ENCODE measurements around the gene BCAR1. TPM values are rescaled to one million over a fixed set of nuclear protein-coding genes. Genes with fewer than 3 reads are reported as not detected.
"Not testable (repeated sequence)": the region's sequence is repeated elsewhere in the genome, so short reads cannot be mapped to it uniquely, and the experiment has no call there.

BCAR1 gene
- polyA plus RNA-seq, 2 donors = 20.2 to 25.7 TPM

GRCh38 chr16:75242436-75243078 lies 8.9 kb downstream of the BCAR1 start:
- H3K9me3 ChIP-seq (ENCODE audit: control insufficient read depth in 2 of 2, insufficient read depth in 1 of 2, low read depth in 1 of 2, low read length in 1 of 2); H3K27ac ChIP-seq (ENCODE audit: low read depth in 2 of 2, low read length in 1 of 2); H3K4me3 ChIP-seq (ENCODE audit: low read depth in 1 of 2, low read length in 2 of 2); H3K27me3 ChIP-seq (ENCODE audit: control insufficient read depth in 1 of 2, insufficient read depth in 2 of 2, low read length in 2 of 2): not testable (repeated sequence)
- peaks cover 13 to 49% of the 10 kb centered on the region in 2 donors for H3K4me1 ChIP-seq (ENCODE audit: control insufficient read depth in 2 of 2, insufficient read depth in 2 of 2, low read length in 1 of 2)
- H3K36me3 ChIP-seq (ENCODE audit: control insufficient read depth in 2 of 2, insufficient read depth in 2 of 2, low read length in 1 of 2) = peaks cover 4 to 26% of the 10 kb centered on the region in 2 donors
- WGBS, 2 donors = 90 to 92% methylated on average over 27 of the region's 27 CpGs

GRCh38 chr16:75241955-75242354 lies 9.5 kb downstream of the BCAR1 start:
- no peak overlapping the region for H3K4me3 ChIP-seq (ENCODE audit: low read depth in 1 of 2, low read length in 2 of 2)
- peaks cover 13 to 45% of the 10 kb centered on the region in 2 donors for H3K4me1 ChIP-seq (ENCODE audit: control insufficient read depth in 2 of 2, insufficient read depth in 2 of 2, low read length in 1 of 2)
- no peak overlapping the region for H3K27ac ChIP-seq (ENCODE audit: low read depth in 2 of 2, low read length in 1 of 2)
- H3K36me3 ChIP-seq (ENCODE audit: control insufficient read depth in 2 of 2, insufficient read depth in 2 of 2, low read length in 1 of 2) = peaks cover 4 to 26% of the 10 kb centered on the region in 2 donors
- WGBS, 2 donors = 89 to 91% methylated on average over 13 of the region's 13 CpGs
- H3K9me3 ChIP-seq (ENCODE audit: control insufficient read depth in 2 of 2, insufficient read depth in 1 of 2, low read depth in 1 of 2, low read length in 1 of 2) = no peaks in the 10 kb centered on the region
- H3K27me3 ChIP-seq (ENCODE audit: control insufficient read depth in 1 of 2, insufficient read depth in 2 of 2, low read length in 2 of 2) = no peaks in the 10 kb centered on the region

DNA sequence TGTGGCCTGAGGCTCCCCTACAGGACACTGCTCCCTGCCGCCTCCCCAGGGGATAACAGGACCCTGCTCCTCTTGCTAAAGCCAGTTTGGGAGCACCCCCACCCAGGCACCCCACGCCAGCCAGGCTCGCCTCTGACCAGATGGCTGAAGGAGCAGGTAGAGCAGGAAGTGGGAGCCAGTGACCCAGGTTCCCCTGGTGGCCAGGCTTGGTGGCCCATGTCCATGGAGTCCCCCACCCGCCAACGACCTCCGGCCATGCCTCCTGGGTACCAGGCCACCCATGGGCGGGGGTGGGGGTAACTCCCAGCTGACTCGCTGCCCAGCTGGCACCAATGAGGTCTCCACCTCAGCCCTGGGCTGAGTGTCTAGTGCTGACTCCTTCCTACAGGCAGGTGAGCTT lies 10.0 kb downstream of the BCAR1 start:
- WGBS, 2 donors = 75 to 79% methylated on average over 8 of the region's 8 CpGs
- Histone ChIP-seq H3K9me3 (ENCODE audit: control insufficient read depth in 2 of 2, insufficient read depth in 1 of 2, low read depth in 1 of 2, low read length in 1 of 2) (no peaks in the 10 kb centered on the region), H3K4me3 (ENCODE audit: low read depth in 1 of 2, low read length in 2 of 2) (no peak overlapping the region), H3K36me3 (ENCODE audit: control insufficient read depth in 2 of 2, insufficient read depth in 2 of 2, low read length in 1 of 2) (peaks cover 4 to 32% of the 10 kb centered on the region in 2 donors), H3K27me3 (ENCODE audit: control insufficient read depth in 1 of 2, insufficient read depth in 2 of 2, low read length in 2 of 2) (no peaks in the 10 kb centered on the region), H3K27ac (ENCODE audit: low read depth in 2 of 2, low read length in 1 of 2) (no peak overlapping the region), H3K4me1 (ENCODE audit: control insufficient read depth in 2 of 2, insufficient read depth in 2 of 2, low read length in 1 of 2) (peaks cover 13 to 41% of the 10 kb centered on the region in 2 donors)

- peaks cover 4 to 39% of the 10 kb centered on the region in 2 donors for H3K36me3 ChIP-seq (ENCODE audit: control insufficient read depth in 2 of 2, insufficient read depth in 2 of 2, low read length in 1 of 2)
- not testable (repeated sequence) for H3K27ac ChIP-seq (ENCODE audit: low read depth in 2 of 2, low read length in 1 of 2); H3K9me3 ChIP-seq (ENCODE audit: control insufficient read depth in 2 of 2, insufficient read depth in 1 of 2, low read depth in 1 of 2, low read length in 1 of 2); H3K4me3 ChIP-seq (ENCODE audit: low read depth in 1 of 2, low read length in 2 of 2); H3K27me3 ChIP-seq (ENCODE audit: control insufficient read depth in 1 of 2, insufficient read depth in 2 of 2, low read length in 2 of 2)
- 77 to 82% methylated on average over 7 of the region's 7 CpGs for WGBS, 2 donors
- peaks cover 13 to 38% of the 10 kb centered on the region in 2 donors for H3K4me1 ChIP-seq (ENCODE audit: control insufficient read depth in 2 of 2, insufficient read depth in 2 of 2, low read length in 1 of 2)
These were observed 10.8 kb downstream of the BCAR1 start for GRCh38 chr16:75240633-75241032.

DNA sequence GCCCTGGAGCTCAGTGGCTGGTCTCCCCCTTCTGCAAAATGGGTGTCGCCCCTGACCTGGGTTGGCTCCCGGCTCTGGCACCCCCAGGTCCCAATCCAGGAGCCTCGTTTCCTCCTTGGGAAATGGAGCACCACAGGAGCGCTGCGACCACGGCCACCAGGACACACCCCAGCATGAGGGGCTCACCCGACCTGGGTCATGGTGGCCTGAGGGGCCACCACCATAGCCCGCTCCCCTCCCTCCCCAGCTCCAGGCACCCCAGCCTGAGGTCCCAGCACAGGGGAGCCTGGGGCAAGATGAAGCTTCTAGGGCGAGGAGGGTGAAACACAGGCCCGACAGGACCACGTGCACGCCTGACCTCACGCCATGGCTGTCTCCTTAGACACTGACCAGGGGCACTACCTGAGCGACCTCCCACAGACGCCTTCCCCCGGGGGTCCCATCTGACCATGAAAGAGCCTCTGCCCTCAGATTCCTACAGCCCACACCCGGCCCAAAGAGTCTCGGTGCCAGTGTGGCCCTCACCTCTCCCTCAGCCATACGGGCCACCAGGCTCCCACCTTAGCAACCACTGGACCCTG lies 11.8 kb downstream of the BCAR1 start:
- WGBS, 2 donors = 79 to 81% methylated on average over 19 of the region's 19 CpGs
- no peaks in the 10 kb centered on the region for H3K27me3 ChIP-seq (ENCODE audit: control insufficient read depth in 1 of 2, insufficient read depth in 2 of 2, low read length in 2 of 2)
- H3K36me3 ChIP-seq (ENCODE audit: control insufficient read depth in 2 of 2, insufficient read depth in 2 of 2, low read length in 1 of 2) = peaks cover 4 to 49% of the 10 kb centered on the region in 2 donors
- no peaks in the 10 kb centered on the region for H3K9me3 ChIP-seq (ENCODE audit: control insufficient read depth in 2 of 2, insufficient read depth in 1 of 2, low read depth in 1 of 2, low read length in 1 of 2)
- peak overlapping the region; percentile 10 to 55 for H3K27ac ChIP-seq (ENCODE audit: low read depth in 2 of 2, low read length in 1 of 2)
- peaks cover 9 to 30% of the 10 kb centered on the region in 2 donors for H3K4me1 ChIP-seq (ENCODE audit: control insufficient read depth in 2 of 2, insufficient read depth in 2 of 2, low read length in 1 of 2)
- no peak overlapping the region for H3K4me3 ChIP-seq (ENCODE audit: low read depth in 1 of 2, low read length in 2 of 2)

GRCh38 chr16:75238853-75239541 lies 12.4 kb downstream of the BCAR1 start:
- WGBS, 2 donors = 35 to 42% methylated on average over 16 of the region's 16 CpGs
- H3K27ac ChIP-seq (ENCODE audit: low read depth in 2 of 2, low read length in 1 of 2) = peak overlapping the region; percentile 0 to 55
- H3K27me3 ChIP-seq (ENCODE audit: control insufficient read depth in 1 of 2, insufficient read depth in 2 of 2, low read length in 2 of 2) = no peaks in the 10 kb centered on the region
- H3K9me3 ChIP-seq (ENCODE audit: control insufficient read depth in 2 of 2, insufficient read depth in 1 of 2, low read depth in 1 of 2, low read length in 1 of 2) = no peaks in the 10 kb centered on the region
- peaks cover 4 to 51% of the 10 kb centered on the region in 2 donors for H3K36me3 ChIP-seq (ENCODE audit: control insufficient read depth in 2 of 2, insufficient read depth in 2 of 2, low read length in 1 of 2)
- H3K4me3 ChIP-seq (ENCODE audit: low read depth in 1 of 2, low read length in 2 of 2) = no peak overlapping the region
- peaks cover 4 to 30% of the 10 kb centered on the region in 2 donors for H3K4me1 ChIP-seq (ENCODE audit: control insufficient read depth in 2 of 2, insufficient read depth in 2 of 2, low read length in 1 of 2)

DNA sequence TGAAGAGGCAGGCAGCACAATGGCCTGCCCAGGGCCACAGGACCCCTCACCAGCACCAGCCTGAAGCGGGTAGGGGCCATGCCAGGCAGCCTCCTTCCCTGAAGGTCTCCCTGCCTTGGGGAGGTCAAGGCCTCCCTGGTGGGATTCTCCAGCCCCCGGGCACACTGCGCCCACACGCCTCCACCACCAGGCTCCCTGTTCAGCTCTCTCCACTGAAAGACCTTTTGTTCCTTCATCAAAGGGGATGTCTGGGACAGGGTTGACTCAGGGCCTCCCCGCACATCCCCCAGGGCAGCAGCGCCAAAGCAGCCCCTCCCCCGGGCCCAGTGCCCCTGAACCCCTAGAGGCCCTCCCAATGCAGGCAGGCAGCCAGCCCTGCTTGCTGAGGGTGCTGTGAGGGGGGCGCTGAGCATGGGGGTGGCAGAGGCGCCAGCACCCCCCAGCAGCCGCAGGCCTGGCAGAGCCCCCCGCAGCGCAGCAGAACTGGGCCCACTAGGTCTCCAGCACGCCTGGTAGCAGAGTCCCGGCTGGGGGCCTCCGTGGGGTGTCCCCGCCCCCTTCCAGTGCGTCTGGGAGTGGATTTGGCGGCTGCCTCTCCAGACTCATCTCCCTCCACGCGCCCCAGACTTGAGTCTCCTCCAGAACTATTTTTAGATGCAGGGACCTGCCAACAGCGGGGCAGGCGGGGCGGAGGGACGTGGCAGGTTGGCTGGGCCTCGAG lies 13.1 kb downstream of the BCAR1 start:
- H3K4me1 ChIP-seq (ENCODE audit: control insufficient read depth in 2 of 2, insufficient read depth in 2 of 2, low read length in 1 of 2) = peaks cover 4 to 29% of the 10 kb centered on the region in 2 donors
- H3K27ac ChIP-seq (ENCODE audit: low read depth in 2 of 2, low read length in 1 of 2) = peak overlapping the region in 1 of 2 donors; percentile 55
- peaks cover 4 to 50% of the 10 kb centered on the region in 2 donors for H3K36me3 ChIP-seq (ENCODE audit: control insufficient read depth in 2 of 2, insufficient read depth in 2 of 2, low read length in 1 of 2)
- no peak overlapping the region for H3K4me3 ChIP-seq (ENCODE audit: low read depth in 1 of 2, low read length in 2 of 2)
- 37% methylated on average over 23 to 25 of the region's 25 CpGs for WGBS, 2 donors
- no peaks in the 10 kb centered on the region for H3K27me3 ChIP-seq (ENCODE audit: control insufficient read depth in 1 of 2, insufficient read depth in 2 of 2, low read length in 2 of 2)
- no peaks in the 10 kb centered on the region for H3K9me3 ChIP-seq (ENCODE audit: control insufficient read depth in 2 of 2, insufficient read depth in 1 of 2, low read depth in 1 of 2, low read length in 1 of 2)

GRCh38 chr16:75237398-75238131 lies 13.9 kb downstream of the BCAR1 start:
- 84 to 86% methylated on average over 17 to 18 of the region's 18 CpGs for WGBS, 2 donors
- H3K27me3 ChIP-seq (ENCODE audit: control insufficient read depth in 1 of 2, insufficient read depth in 2 of 2, low read length in 2 of 2) = no peaks in the 10 kb centered on the region
- H3K4me1 ChIP-seq (ENCODE audit: control insufficient read depth in 2 of 2, insufficient read depth in 2 of 2, low read length in 1 of 2) = peaks cover 4 to 29% of the 10 kb centered on the region in 2 donors
- peak overlapping the region in 1 of 2 donors; percentile 6 for H3K27ac ChIP-seq (ENCODE audit: low read depth in 2 of 2, low read length in 1 of 2)
- peaks cover 4 to 50% of the 10 kb centered on the region in 2 donors for H3K36me3 ChIP-seq (ENCODE audit: control insufficient read depth in 2 of 2, insufficient read depth in 2 of 2, low read length in 1 of 2)
- no peak overlapping the region for H3K4me3 ChIP-seq (ENCODE audit: low read depth in 1 of 2, low read length in 2 of 2)
- no peaks in the 10 kb centered on the region for H3K9me3 ChIP-seq (ENCODE audit: control insufficient read depth in 2 of 2, insufficient read depth in 1 of 2, low read depth in 1 of 2, low read length in 1 of 2)

All from esophagus (tissue), 2 donors.